GM19043 (cell line): ENCODE measurements around the gene SYNPO.

Experiments
- ATAC-seq: cut with Tn5 transposase; IDR thresholded peaks from one replicate; pipeline ENCODE4 v1.9.1; 2021; ENCODE audit warnings: low read depth; ENCODE audit not compliant: unreplicated experiment

SYNPO gene

GRCh38 chr5:150607105-150607504, 33.4 kb upstream of the SYNPO start:
- ATAC-seq = no peak

- ATAC-seq = no peak
Observed at GRCh38 chr5:150607991-150608390, 32.5 kb upstream of the SYNPO start.

- ATAC-seq = no peak
Observed at GRCh38 chr5:150608991-150609390, 31.5 kb upstream of the SYNPO start.

- ATAC-seq = no peak
Observed at GRCh38 chr5:150609843-150610584, 30.4 kb upstream of the SYNPO start.

GRCh38 chr5:150611026-150611425, 29.4 kb upstream of the SYNPO start:
- ATAC-seq = no peak

GRCh38 chr5:150612405-150612804, 28.1 kb upstream of the SYNPO start:
- no peak for ATAC-seq

GRCh38 chr5:150612905-150613670, 27.4 kb upstream of the SYNPO start:
- ATAC-seq = no peak

- ATAC-seq = no peak
Observed at GRCh38 chr5:150613991-150614660, 26.3 kb upstream of the SYNPO start.

GRCh38 chr5:150614661-150615060, 25.8 kb upstream of the SYNPO start:
- no peak for ATAC-seq

GRCh38 chr5:150615141-150615699, 25.2 kb upstream of the SYNPO start:
- ATAC-seq = no peak

- ATAC-seq = no peak
Observed at GRCh38 chr5:150616024-150616470, 24.4 kb upstream of the SYNPO start.

- ATAC-seq = no peak
Observed at GRCh38 chr5:150616506-150616905, 24.0 kb upstream of the SYNPO start.

GRCh38 chr5:150618163-150618562, 22.3 kb upstream of the SYNPO start:
- no peak for ATAC-seq

GRCh38 chr5:150618588-150619281, 21.7 kb upstream of the SYNPO start:
- no peak for ATAC-seq

GRCh38 chr5:150619359-150620230, 20.9 kb upstream of the SYNPO start:
- ATAC-seq = no peak

GRCh38 chr5:150621301-150621700, 19.2 kb upstream of the SYNPO start:
- ATAC-seq = no peak

GRCh38 chr5:150622157-150622556, 18.3 kb upstream of the SYNPO start:
- ATAC-seq = no peak

- ATAC-seq = no peak
Observed at GRCh38 chr5:150623152-150623877, 17.1 kb upstream of the SYNPO start.

- ATAC-seq = no peak
Observed at GRCh38 chr5:150623878-150624216, 16.6 kb upstream of the SYNPO start.
